Stimulated activated CD8-positive, alpha-beta memory T cell treated with anti-CD3 and anti-CD28 coated beads, Interleukin-12 subunit alpha, Interleukin-12 subunit beta, amount 100 ng/mL, for 1 hour (primary cell): ENCODE results near the gene RPS27.

Source experiments
- DNase-seq: peaks from one replicate; pipeline ENCODE4 v3.0.0-alpha.2; 2020; ENCODE audit warnings: low read depth

Gene RPS27

GRCh38 chr1:153990468-153991150 is at the start of gene RPS27:
RPS27 (plus strand) TSS chr1:153990762; CDS start chr1:153990797, 35 bp downstream.
- peak; percentile 82 for DNase-seq

DNA sequence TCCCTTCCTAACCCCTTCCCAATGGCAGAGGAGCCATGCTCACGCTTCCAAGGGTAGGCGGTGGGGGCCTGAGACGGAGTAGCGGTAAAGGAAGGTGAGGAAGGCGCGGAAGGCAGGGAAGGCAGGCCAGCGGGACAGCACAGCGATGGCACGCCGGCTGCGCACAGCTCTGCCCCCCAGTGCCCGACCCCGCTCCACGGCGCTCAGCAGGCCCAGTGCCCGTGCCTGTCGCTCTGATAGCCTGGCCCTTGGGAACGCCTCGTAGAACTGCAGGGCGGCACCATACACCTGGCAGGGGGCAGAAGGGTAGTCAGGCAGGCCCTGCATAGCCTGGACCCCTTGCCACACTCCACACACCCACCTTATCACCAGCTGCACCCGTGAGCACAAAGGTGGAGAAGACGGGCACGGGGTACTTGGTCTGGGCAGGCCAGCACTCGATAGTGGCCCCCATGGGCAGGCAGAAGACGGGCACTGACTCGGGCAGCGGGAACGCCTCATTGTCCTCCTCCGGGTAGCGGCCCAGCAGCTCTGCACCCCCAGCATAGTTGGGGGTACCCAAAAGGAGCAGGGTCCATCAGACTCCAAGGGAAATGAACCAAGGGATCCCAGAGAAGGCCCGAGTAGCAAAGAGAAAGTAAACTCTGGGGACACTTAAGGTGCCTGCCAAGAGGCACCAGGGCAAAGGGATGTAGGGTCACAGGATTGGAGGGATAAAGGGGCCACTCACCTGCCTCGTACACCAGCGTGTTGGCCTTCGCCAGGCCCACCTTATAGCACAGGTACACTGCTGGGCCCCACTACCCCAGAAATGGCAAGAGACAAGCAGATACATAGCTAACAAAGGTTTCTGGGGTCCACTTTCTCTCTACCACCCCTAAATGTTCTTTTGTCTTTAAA is 48.5 kb upstream of the RPS27 start:
- no peak for DNase-seq

DNA sequence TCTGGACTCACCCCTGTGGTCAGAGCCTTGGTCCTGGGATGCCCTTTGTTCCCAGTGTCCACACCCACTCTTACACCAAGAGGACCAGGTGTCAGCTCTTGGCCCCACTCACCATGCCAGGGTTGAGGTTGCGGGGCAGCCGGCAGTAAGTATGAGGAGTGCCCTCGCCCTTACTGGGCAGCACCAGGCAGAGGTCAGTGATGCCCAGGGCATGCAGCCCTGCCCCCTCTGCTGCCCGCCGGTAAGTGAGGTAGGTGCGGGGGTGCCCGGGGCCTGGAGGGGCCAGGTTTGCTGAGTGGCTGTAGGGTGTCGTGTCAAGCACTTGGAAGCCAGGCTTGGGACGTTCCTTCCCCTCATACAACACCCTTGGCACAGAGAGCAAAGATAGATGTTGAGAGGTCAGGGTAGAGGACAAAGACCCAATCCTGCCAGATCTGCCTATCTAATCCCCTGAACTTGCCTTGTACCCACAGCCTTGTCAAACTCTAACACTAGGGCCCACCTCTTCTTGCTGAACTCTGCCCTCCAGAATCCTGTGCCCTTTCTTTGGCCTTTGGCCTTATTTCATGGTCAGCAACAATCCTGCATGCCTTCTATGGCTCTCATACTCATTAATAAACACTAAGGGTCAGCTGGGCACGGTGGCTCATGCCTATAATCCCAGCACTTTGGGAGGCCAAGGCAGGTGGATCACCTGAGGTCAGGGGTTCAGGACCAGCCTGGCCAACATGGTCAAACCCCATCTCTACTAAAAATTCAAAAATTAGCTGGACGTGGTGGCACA is 47.6 kb upstream of the RPS27 start:
- no peak for DNase-seq

GRCh38 chr1:153944005-153944826 is 46.3 kb upstream of the RPS27 start:
- DNase-seq, result no peak

DNA sequence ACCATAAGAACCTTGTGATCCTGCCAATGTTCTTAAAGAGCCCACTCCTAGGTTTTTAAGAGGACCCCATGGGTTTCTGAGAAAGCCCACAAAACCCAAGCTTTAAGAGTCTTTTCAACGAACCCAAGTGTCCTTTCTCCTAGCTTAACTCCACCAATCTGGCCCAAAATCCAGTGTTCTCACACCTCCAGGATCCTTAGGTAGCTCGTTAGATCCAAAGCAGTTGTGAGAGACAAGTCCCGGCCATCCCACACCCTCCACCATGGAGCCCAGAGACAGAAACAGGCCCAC is 45.8 kb upstream of the RPS27 start:
- no peak for DNase-seq

DNA sequence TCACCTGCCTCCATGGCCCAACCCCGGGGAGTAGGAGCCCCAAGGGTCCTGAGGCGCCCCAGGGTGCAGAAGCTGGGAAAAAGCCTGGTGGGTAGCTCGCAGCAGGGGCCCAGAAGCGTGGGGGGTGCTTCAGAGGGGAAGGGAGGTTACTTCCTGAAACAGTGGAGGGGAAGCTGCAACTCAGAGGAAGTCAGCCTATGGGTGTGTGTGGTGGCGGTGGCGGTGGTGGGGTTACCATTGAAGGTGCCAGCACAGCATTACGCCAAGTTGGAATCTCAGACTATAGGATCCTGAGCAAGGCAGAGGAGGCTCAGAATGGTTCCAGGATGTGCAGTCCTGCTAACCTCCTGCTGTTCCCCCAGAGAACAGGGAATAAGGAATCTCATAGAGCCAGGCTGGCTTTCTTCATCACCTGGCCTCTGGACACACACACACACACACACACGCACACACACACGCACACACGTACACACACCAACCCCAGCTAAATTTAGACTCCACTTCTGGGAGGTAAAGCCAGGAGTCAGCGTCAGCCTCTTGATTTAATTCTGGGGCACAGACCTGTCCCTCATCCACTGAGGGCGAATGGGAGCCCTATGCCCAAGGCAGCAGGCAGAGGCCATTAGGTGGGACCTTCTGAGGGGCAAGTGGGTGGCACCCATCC is 45.3 kb upstream of the RPS27 start:
- peak; percentile 62 for DNase-seq

- peak; percentile 57 for DNase-seq
These were observed 44.6 kb upstream of the RPS27 start for GRCh38 chr1:153945795-153946621.

DNA sequence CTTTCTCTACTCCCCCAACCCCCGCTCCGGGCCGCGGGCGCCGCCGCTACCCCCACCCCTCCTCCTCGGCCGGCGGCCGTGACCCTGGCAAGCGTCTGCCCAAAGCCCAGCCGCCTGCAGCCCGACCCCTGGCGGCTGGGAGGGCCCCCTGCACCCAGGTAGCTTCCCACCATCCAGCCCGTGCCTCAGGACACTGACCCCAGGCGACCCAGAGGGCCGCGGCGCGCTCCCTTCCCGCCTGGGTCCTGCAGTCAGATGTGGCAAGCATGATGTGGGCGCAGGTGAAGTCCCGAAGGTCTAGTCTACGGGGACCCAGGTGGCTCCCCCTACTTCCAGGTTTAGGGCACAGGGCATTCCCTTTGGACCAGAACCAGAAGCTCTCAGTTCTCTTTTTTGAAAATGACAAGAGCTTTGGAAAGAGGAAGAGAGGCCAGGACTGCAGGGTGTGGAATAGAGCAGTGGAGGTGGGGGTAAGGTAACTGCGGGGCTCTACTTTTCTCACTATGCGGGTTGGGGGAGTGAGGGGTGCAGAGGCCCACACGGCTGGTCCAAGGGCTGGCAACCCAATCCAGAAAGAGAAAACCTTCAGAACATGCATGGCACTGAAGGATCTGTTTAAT is 43.8 kb upstream of the RPS27 start, which contains the start of gene DENND4B:
TSS of gene DENND4B (minus strand) at position 97 of the 620 bp plus-strand sequence. CDS start 2,344 bp downstream, outside the sequence.
- DNase-seq, result peak; percentile 60

DNA sequence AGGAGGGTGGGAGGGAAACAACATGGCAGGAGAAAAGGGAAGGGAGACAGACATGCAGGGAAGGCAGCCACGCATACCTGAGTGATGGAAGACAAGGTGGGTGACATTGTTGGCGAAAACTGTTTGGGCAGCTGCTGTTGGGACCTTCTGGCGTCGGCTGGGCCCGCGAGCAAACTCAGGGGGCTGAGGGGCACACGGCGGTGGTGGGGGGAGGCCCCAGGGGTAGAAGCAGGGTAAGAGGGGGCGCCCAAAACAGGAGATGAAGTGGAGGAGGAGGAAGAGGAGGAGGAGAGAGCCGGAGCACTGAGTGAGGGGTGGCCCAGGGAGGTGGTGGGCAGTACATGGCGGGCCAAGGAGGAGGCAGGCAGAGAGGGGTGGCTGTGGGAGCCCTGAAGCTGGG is 39.4 kb upstream of the RPS27 start:
- DNase-seq, result no peak

GRCh38 chr1:153951801-153952200 is 38.8 kb upstream of the RPS27 start:
- no peak for DNase-seq

DNA sequence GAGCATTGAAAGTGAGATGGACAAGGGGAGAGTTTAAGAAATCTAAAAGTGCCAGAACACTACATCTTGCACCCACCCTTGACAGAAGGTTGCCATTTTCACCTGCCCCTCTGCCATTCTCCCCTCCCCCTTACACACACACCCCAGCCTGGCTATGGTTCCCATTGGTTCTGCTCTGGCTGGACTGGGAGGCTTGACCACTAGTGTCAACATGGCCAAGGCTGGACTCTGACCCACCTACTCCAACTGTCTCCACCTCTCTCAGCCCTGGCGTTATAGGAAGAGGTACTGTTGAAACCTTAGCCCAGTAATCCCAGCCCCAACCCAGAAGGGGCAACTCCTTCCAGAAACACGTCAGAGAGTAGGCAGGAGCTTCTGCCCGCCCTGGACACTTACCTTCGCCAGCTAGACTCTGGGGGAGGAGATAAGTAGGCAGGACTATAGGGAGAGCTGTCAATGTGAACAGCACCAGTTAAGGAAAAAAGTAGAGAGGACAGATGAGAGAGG is 36.6 kb upstream of the RPS27 start:
- no peak for DNase-seq

DNA sequence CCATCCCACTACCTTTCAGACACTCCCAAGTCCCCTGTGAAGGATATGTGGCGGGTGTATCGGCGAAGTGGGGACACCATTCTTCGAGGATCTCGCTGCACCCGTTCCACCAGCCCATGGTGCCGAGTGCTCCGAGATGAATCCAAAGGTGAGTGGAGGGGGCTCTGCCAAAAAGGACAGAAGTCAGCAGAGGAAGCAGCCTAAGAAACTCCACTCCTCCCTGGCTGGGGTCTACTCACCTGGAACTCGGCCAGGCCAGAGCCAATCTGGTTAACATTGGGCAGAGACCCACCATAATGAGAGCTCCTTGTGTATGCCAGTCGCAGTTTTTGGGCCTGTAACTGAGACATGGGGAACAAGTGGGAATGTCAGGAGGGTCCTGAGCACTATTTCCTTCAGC is 35.7 kb upstream of the RPS27 start:
- no peak for DNase-seq

DNA sequence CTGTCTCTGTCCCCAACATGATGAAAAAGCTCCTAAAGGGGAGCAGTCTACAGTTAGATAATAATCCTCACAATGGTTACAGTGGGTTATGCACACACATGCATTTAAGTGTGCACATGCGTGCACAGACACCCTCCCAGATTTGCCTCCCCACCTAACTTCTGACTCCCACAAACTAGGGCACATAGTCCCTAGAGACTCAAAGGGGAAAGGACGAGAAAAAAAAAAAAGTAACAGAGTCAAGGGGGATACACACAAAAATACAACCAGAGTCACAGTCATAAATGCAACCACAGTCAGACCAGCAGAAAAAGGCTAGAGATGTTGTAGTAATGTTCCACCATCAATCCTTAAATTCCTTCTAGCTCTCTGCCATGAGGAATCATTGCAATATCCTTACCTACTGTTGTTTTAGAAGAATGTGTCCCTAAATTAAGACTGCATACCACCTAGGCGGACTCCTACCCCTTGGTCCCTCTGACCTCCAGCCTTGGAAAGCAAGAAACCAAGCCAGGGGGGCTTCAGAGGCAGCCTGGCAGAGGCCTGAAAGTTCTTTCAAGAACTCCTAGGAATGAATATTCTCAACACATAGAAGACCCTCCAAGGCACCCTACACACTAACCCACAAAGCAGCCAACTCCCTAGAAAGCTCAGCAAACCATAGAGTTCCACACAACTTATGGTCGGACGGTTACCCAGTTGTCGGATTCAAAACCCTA is 33.4 kb upstream of the RPS27 start:
- DNase-seq, result no peak

DNA sequence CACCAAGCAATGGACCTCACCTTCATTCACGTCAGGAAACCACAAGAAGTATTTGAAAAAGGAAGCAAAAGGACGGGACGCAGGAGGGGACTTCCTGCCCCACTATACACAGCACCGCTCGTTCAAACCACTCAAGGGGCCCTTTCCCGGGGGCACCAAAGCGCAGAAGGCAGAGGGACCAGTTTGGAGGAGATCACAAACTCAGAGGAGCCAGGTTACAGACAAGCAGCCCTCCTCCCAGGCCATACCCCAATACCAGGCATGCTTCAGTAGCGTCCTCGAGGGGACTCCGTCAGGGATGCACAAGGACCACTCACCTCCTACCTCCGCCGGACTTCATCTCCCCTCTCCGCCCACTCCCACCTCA is 32.8 kb upstream of the RPS27 start:
- no peak for DNase-seq

DNA sequence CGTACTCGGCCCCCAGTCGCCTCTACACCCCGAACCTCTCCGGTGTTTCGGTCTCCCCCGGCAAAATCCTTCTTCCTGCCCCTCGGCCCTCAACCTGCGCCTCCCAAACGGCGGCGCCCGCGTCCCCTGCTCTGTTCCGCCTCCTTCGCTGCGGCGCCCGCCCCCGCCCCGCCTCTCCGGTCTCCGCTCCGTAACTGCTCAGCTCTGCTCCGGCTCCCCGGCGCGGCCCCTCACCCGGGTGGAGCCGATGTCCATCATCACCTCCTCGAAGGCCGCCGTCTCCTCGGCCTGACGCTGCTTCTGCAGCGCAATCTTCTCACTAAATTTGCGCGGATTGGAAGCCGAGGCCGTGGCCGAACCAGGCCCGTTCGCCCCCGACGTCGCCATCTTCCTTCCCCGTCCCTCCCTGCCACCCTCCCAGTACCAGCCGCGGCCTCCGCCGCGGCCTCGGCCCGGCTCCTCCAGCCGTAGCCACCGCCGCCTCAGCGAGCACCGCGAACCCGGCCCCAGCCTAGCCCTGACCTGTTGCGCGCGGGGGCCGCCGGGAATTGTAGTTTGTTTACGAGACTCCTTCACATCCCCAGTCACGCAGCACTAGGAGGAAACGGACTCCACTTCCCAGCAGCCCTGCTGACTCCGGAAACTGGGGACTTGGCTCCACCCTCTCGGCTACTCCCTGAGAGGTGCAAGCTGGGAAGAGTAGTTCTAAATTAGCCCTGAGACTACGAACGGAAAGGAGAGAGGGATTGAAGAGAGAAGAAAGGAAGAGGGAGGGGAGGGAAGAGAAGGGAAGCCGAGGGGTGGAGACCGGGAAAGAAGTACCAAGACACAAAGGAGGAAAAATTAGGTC is 32.2 kb upstream of the RPS27 start, which contains the start of gene CRTC2:
TSS of gene CRTC2 (minus strand) at position 502 of the 850 bp plus-strand sequence. CDS start at position 387, 115 bp downstream.
- peak; percentile 96 for DNase-seq

GRCh38 chr1:153958961-153959260 is 31.7 kb upstream of the RPS27 start:
- DNase-seq, result no peak

DNA sequence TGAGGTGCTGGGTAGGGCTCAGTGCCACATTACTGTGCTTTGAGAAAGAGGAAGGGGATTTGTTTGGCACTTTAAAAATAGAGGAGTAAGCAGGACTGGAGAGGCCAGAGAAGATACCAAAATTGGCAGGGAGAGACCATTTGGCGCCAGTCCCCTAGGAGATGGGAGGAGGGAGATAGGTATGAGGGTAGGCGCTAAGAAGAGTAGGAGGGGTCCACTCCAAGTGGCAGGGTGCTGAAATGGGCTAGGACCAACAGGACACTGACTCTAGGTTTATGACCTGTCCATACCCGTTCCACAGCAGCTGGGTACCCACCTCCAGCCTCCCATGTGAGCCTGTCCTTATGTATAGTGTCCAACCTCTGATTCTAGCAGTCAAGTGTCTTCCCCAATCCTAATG is 31.1 kb upstream of the RPS27 start:
- no peak for DNase-seq

DNA sequence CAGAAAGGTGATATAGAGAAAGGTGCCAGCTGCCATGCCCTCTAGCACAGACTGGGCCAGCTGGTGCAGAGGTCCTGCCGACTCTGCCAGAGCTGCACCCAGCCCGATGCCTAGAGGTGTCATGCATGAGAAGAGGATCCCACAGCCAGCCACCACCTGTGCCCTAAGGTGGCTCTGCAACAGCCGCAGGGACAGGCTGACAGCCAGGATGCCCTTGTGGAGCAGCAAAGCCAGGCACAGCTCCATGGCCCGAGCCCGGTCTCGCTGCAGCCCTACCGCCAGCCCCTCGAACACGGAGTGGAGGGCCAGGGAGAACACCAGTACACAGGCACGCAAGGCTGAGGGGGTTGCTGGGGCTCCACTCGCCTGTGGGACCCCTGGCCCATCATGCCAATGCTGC is 30.4 kb upstream of the RPS27 start:
- DNase-seq, result no peak
